OCI-LY1 (cell line): ENCODE data around the gene TBX10.

Source experiments
- H2AFZ ChIP-seq: fragments of 200-600 bp; sonication (generic), shearing (Covaris generic); 2 replicates; pipeline ENCODE4 v1.6.0; 2014; ENCODE audit warnings: antibody characterized with exemption, mild to moderate bottlenecking, low read length
- H3F3A ChIP-seq: fragments of 200-600 bp; sonication (generic), shearing (Covaris generic); 2 replicates; pipeline ENCODE4 v1.6.0; 2014; ENCODE audit warnings: mild to moderate bottlenecking, antibody characterized with exemption, low read length, moderate library complexity; ENCODE audit not compliant: insufficient read depth
- H3K27ac ChIP-seq: fragments of 200-600 bp; sonication (generic); 2 replicates; pipeline ENCODE4 v1.5.1; 2014; ENCODE audit warnings: low read length, mixed run types, mild to moderate bottlenecking, low read depth; ENCODE audit not compliant: poor library complexity, severe bottlenecking
- H3K27me3 ChIP-seq: fragments of 200-600 bp; sonication (generic); 2 replicates; pipeline ENCODE4 v1.6.0; 2014; ENCODE audit warnings: antibody characterized with exemption, mild to moderate bottlenecking, low read length, moderate library complexity; ENCODE audit not compliant: insufficient read depth
- H3K36me3 ChIP-seq: fragments of 200-600 bp; sonication (generic); 2 replicates; pipeline ENCODE4 v1.6.1; 2014; ENCODE audit warnings: mild to moderate bottlenecking, antibody characterized with exemption, low read length, moderate library complexity, mixed read lengths; ENCODE audit not compliant: insufficient read depth
- H3K4me1 ChIP-seq: fragments of 200-600 bp; sonication (generic); 2 replicates; pipeline ENCODE4 v1.5.1; 2014; ENCODE audit warnings: mild to moderate bottlenecking, low read length, moderate library complexity; ENCODE audit not compliant: insufficient read depth, severe bottlenecking
- H3K4me2 ChIP-seq: fragments of 200-600 bp; sonication (generic), shearing (Covaris generic); 2 replicates; pipeline ENCODE4 v1.6.1; 2014; ENCODE audit warnings: low read length
- H3K4me3 ChIP-seq: fragments of 200-600 bp; sonication (generic); 2 replicates; pipeline ENCODE4 v1.5.1; 2014; ENCODE audit warnings: low read length, low read depth, mild to moderate bottlenecking, mixed read lengths; ENCODE audit not compliant: poor library complexity, severe bottlenecking
- H3K79me2 ChIP-seq: fragments of 200-600 bp; shearing (Covaris generic); 2 replicates; pipeline ENCODE4 v1.6.1; 2016; ENCODE audit warnings: mixed run types, low read length, mixed read lengths; ENCODE audit not compliant: insufficient read depth
- H3K9ac ChIP-seq: fragments of 200-600 bp; sonication (generic), shearing (Covaris generic); 2 replicates; pipeline ENCODE4 v1.6.1; 2014; ENCODE audit warnings: mild to moderate bottlenecking, low read length, mixed read lengths
- H3K9me2 ChIP-seq: fragments of 200-600 bp; sonication (generic), shearing (Covaris generic); 2 replicates; pipeline ENCODE4 v1.6.1; 2014; ENCODE audit warnings: low read depth, mild to moderate bottlenecking, low read length, mixed read lengths
- H3K9me3 ChIP-seq: fragments of 200-600 bp; shearing (Covaris generic); 2 replicates; pipeline ENCODE4 v1.6.1; 2014; ENCODE audit warnings: low read length, mixed read lengths
- H4K20me1 ChIP-seq: fragments of 200-600 bp; sonication (generic), shearing (Covaris generic); 2 replicates; pipeline ENCODE4 v1.6.0; 2016; ENCODE audit warnings: mild to moderate bottlenecking, low read length; ENCODE audit not compliant: insufficient read depth
- EZH2 ChIP-seq: fragments of 200-600 bp; sonication (generic), shearing (Covaris generic); IDR thresholded peaks from 2 replicates; pipeline ENCODE4 v1.8.0; 2017; ENCODE audit warnings: borderline replicate concordance, mixed run types, mild to moderate bottlenecking, antibody characterized with exemption, low read length, moderate library complexity, mixed read lengths
- TF ChIP-seq, protein P1 (sequence below): fragments of 200-600 bp; sonication (generic), shearing (Covaris generic); IDR thresholded peaks from 2 replicates; pipeline ENCODE4 v1.5.1; 2017; ENCODE audit warnings: mild to moderate bottlenecking, antibody characterized with exemption, low read length, moderate library complexity, mixed read lengths

TBX10 gene

DNA sequence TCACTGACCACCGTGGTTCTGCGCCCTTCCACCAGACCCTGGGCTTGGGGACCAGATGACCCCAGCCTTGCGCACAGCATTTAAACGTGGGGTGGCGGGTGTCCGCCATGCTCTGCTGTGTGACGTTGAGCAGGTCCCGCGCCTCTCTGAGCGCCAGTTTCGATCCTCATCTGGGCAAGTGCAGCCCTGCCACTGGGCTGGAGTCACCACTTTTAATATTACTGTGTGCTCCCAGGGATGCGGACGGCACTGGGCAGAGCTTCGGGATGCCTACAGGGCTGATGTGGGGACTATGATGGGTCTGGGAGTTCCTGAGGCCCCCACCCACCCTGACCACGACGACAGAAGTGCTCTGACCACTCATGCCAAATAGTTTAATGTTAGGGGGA is 8.6 kb downstream of the TBX10 start:
- no peak for TF ChIP-seq EZH2
- TF ChIP-seq, protein P1, sequence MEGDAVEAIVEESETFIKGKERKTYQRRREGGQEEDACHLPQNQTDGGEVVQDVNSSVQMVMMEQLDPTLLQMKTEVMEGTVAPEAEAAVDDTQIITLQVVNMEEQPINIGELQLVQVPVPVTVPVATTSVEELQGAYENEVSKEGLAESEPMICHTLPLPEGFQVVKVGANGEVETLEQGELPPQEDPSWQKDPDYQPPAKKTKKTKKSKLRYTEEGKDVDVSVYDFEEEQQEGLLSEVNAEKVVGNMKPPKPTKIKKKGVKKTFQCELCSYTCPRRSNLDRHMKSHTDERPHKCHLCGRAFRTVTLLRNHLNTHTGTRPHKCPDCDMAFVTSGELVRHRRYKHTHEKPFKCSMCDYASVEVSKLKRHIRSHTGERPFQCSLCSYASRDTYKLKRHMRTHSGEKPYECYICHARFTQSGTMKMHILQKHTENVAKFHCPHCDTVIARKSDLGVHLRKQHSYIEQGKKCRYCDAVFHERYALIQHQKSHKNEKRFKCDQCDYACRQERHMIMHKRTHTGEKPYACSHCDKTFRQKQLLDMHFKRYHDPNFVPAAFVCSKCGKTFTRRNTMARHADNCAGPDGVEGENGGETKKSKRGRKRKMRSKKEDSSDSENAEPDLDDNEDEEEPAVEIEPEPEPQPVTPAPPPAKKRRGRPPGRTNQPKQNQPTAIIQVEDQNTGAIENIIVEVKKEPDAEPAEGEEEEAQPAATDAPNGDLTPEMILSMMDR = no peak
- Histone ChIP-seq H3K27me3 (0 out of 2 replicates have a peak, but pooled peaks cover 4% of the 10 kb centered on the region), H3K4me3 (peak overlapping the region; percentile 71), H4K20me1 (no peaks in the 10 kb centered on the region), H3K79me2 (no peaks in the 10 kb centered on the region), H3K4me2 (peak overlapping the region; percentile 94), H3K9me2 (no peaks in the 10 kb centered on the region), H3F3A (no peaks in the 10 kb centered on the region), H2AFZ (no peak overlapping the region), H3K9ac (peak overlapping the region; percentile 68; the same call in 1 of the 2 replicates), H3K4me1 (peaks cover 18% of the 10 kb centered on the region), H3K36me3 (no peaks in the 10 kb centered on the region), H3K9me3 (no peaks in the 10 kb centered on the region), H3K27ac (no peak overlapping the region)

DNA sequence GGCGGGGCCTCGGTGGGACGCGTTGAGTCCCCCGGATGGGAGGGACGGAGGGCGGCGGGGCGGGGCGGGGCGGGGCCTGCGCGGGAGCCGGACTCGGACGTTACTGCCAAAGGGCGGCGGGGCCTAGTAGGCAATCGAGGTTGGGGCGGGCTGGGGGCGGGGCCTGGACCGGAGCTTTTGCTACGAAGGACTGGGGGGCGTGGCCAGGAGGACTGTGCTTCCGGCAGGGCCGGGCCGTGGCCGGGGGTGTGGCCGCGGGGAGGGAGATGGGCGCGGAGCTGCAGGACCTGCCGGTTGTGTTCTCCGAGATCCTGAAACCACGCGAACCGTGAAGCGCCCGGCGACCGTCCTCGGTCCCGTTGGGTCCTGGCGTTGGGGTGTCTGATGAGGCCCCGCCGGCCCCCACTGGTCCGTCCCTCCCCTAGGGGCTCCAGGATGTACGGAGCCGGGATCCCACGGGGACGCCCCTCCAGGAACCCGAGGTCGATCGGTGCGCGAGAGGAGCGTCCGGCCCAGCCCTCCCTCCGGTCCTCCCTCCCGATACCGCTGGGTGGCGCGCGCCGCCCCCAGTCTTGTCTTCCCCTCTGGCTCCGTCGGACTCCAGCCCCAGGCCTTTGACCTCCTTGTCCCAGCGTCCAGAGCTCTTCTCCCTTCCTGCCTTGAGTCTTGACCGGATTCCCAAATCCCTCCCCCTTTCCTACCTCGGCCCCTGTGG is 9.2 kb downstream of the TBX10 start:
- Histone ChIP-seq H3K79me2 (no peaks in the 10 kb centered on the region), H3K9me2 (no peaks in the 10 kb centered on the region), H3K4me3 (peak overlapping the region; percentile 71), H3K27me3 (0 out of 2 replicates have a peak, but pooled peaks cover 4% of the 10 kb centered on the region), H3K36me3 (no peaks in the 10 kb centered on the region), H3K4me1 (peaks cover 18% of the 10 kb centered on the region), H2AFZ (no peak overlapping the region), H3F3A (no peaks in the 10 kb centered on the region), H3K9ac (peak overlapping the region; percentile 68), H4K20me1 (no peaks in the 10 kb centered on the region), H3K9me3 (no peaks in the 10 kb centered on the region), H3K27ac (no peak overlapping the region), H3K4me2 (peak overlapping the region; percentile 94)
- TF ChIP-seq, protein P1 = peak; percentile 71
- no peak for TF ChIP-seq EZH2

DNA sequence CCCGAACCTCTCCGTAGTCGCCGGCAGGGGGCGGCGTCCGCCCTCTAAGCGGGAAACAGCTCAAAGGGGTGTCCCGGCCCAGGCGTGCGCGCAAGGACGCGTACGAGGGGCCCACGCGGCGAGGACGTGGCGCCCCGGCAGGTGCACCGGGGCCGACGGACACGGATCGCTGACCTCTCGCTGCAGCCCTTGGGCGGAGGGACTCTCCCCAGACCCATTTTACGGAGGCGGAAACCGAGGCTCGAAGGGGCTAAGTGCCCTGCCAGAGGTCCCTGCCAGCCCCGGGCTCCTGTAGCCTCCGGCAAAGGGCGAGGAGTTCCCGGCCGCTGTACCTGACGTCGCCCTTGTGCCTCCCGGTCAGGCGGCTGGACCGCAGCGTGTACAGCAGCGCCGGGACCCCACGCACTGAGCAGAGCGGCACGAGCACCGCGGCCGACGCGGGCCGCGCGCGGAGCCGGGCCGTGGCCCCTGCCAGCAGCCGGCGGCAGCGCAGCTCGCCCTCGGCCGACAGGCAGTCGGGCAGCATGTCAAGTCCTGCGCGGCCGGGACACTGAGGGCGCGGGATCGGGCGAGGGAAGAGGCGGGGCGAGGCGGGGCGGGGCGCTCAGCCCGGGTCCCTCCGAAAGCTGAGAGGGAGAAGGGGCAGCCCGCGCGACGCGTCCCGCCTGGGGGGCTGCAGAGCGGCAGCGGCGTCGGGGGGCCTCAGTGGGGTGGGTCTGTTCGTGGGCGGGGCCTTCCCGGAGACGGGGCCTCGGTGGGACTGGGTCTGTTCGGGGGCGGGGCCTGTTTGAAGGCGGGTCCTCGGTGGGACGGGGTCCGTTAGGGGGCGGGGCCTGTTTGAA is 10.0 kb downstream of the TBX10 start, which contains the start of gene NUDT8:
TSS of gene NUDT8 (minus strand) at position 552 of the 842 bp plus-strand sequence. CDS start at position 526, 26 bp downstream.
- TF ChIP-seq, protein P1 = no peak; the same call in 1 of the 2 replicates
- TF ChIP-seq EZH2 = no peak
- H3K9ac ChIP-seq = peak within 1 kb of the TSS; percentile 68

More for the DNA sequence above, 10.0 kb downstream of the TBX10 start, which contains the start of gene NUDT8:
- Histone ChIP-seq H3K9me2 (no peaks in the 10 kb centered on the region), H3K4me2 (peak within 1 kb of the TSS; percentile 94), H3K9me3 (no peaks in the 10 kb centered on the region), H2AFZ (no peak within 1 kb of the TSS), H3K4me3 (peak within 1 kb of the TSS; percentile 71), H4K20me1 (no peaks in the 10 kb centered on the region), H3K27me3 (0 out of 2 replicates have a peak, but pooled peaks cover 4% of the 10 kb centered on the region), H3F3A (no peaks in the 10 kb centered on the region), H3K27ac (peak within 1 kb of the TSS; percentile 8), H3K79me2 (no peaks in the 10 kb centered on the region), H3K4me1 (peaks cover 18% of the 10 kb centered on the region), H3K36me3 (no peaks in the 10 kb centered on the region)
